ENCODE results near the gene GNG7. TPM values are rescaled to one million over a fixed set of nuclear protein-coding genes. Genes with fewer than 3 reads are reported as not detected.
A peak's percentile ranks its signal among the peaks of the same experiment; 100 is the strongest.
"Not testable (repeated sequence)": the region's sequence is repeated elsewhere in the genome, so short reads cannot be mapped to it uniquely, and the experiment has no call there.

The GNG7 gene
- total RNA-seq, 4 donors from 2014 or later = 4.7 to 15.6 (median 9.2) TPM

DNA sequence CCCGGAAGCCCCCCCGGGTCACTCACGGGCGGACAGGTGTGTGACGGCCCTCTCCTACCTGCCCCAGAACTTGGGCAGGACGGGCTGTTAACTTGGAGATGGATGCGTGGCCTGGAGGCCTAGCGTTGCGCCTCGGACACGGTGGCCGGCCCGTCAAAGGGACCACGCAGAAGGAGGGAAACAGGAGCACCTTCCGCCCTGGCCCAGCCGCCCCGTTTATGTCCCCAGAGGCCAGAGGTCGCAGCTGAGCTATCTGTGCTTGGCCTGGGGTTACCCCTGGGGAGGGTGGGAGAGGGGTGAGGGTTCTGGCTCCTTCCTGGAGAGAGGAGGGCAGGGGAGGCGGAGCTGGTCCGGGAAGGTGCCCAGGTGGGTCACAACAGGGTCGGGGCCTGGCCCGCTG, 190.9 kb downstream of the GNG7 start:
- Histone ChIP-seq H3K4me3 (no peak overlapping the region), H3K27me3 (no peaks in the 10 kb centered on the region), H3K9me3 (no peaks in the 10 kb centered on the region), H3K4me1 (peaks cover 0 to 5% (median 0%) of the 10 kb centered on the region in 3 donors), H3K36me3 (no peaks in the 10 kb centered on the region), H3K27ac (no peak overlapping the region)
- no CpG with 5 or more reads among the region's 22 CpGs for WGBS, 2 donors (ENCODE audit: low coverage in 1 of 2)
- no peak for ATAC-seq
- TF ChIP-seq POLR2A (IDR thresholded peaks at IDR 0.05) = no peak
- no peak for TF ChIP-seq EP300 (IDR thresholded peaks at IDR 0.05)
- no peak for TF ChIP-seq POLR2AphosphoS5 (IDR thresholded peaks at IDR 0.05)
- TF ChIP-seq, protein P1, sequence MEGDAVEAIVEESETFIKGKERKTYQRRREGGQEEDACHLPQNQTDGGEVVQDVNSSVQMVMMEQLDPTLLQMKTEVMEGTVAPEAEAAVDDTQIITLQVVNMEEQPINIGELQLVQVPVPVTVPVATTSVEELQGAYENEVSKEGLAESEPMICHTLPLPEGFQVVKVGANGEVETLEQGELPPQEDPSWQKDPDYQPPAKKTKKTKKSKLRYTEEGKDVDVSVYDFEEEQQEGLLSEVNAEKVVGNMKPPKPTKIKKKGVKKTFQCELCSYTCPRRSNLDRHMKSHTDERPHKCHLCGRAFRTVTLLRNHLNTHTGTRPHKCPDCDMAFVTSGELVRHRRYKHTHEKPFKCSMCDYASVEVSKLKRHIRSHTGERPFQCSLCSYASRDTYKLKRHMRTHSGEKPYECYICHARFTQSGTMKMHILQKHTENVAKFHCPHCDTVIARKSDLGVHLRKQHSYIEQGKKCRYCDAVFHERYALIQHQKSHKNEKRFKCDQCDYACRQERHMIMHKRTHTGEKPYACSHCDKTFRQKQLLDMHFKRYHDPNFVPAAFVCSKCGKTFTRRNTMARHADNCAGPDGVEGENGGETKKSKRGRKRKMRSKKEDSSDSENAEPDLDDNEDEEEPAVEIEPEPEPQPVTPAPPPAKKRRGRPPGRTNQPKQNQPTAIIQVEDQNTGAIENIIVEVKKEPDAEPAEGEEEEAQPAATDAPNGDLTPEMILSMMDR (IDR thresholded peaks at IDR 0.05) = no peak

DNA sequence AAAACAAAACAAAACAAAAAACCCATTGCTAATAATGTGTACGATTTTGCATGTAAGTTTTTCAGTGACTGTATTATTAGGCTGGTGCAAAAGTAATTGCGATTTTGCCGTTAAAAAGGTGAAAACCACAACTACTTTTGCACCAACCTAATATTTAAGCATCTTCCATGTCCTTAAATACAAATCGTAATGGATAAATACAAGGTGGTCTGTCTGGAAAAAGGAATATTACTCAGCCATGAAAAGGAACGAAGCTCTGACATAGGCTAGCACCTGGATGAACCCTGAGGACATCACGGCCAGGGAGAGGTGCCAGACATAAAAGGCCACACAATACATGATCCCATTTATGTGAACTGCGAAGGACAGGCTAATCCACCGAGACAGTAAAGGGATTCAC, 193.4 kb downstream of the GNG7 start:
- Histone ChIP-seq H3K4me1 (peaks cover 0 to 5% (median 0%) of the 10 kb centered on the region in 3 donors), H3K9me3 (no peaks in the 10 kb centered on the region), H3K27me3 (no peaks in the 10 kb centered on the region), H3K27ac (no peak overlapping the region), H3K36me3 (no peaks in the 10 kb centered on the region), H3K4me3 (no peak overlapping the region)
- ATAC-seq = no peak
- TF ChIP-seq POLR2A (IDR thresholded peaks at IDR 0.05) = no peak
- TF ChIP-seq, protein P1 (IDR thresholded peaks at IDR 0.05) = no peak
- TF ChIP-seq EP300 (IDR thresholded peaks at IDR 0.05) = no peak
- WGBS, 2 donors (ENCODE audit: low coverage in 1 of 2) = 91% methylated on average over 8 of the region's 8 CpGs

DNA sequence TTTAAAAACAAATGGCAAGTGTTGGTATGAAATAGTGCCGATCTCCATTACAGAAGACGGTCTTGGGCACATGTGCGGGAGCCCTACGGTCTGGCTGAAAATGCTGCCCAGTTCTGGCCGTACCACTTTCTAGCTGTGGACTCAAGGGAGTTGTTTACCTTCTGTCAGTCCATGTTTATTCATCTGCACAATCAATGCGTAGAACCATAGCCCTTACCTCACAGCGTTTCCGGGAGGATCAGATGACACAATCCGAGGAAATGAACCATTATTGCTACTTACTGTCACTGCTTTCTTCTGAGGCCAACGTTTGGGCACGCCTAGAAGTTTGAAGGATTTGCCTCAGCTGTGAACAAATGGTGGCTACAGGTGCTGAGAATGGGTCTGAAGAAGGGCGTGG, 195.4 kb downstream of the GNG7 start:
- Histone ChIP-seq H3K36me3 (no peaks in the 10 kb centered on the region), H3K4me1 (peaks cover 0 to 5% (median 0%) of the 10 kb centered on the region in 3 donors), H3K27ac (no peak overlapping the region), H3K27me3 (no peaks in the 10 kb centered on the region), H3K9me3 (no peaks in the 10 kb centered on the region), H3K4me3 (no peak overlapping the region)
- 11 to 24% methylated on average over 10 of the region's 12 CpGs for WGBS, 2 donors (ENCODE audit: low coverage in 1 of 2)
- TF ChIP-seq POLR2AphosphoS5 (IDR thresholded peaks at IDR 0.05) (peak; percentile 66), EP300 (IDR thresholded peaks at IDR 0.05) (no peak)
- peak; percentile 43 for ATAC-seq

DNA sequence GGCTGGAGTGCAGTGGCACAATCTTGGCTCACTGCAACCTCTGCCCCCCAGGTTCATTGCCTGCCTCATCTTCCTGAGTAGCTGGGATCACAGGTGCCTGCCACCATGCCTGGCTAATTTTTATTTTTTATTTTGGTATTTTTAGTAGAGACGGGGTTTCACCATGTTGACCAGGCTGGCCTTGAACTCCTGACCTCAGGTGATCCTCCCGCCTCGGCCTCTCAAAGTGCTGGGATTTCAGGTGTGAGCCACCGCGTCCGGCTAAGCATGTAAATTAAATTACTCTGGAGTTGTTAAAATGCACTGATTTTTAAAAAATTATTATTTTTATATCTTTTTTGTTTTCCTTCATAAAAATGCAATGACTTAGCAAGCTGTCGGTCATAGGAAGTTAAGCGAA, 195.8 kb downstream of the GNG7 start:
- H3K36me3 ChIP-seq, H3K9me3 ChIP-seq, H3K27ac ChIP-seq, H3K4me1 ChIP-seq, H3K4me3 ChIP-seq, H3K27me3 ChIP-seq, ATAC-seq: not testable (repeated sequence)
- 74 to 79% methylated on average over 8 of the region's 8 CpGs for WGBS, 2 donors (ENCODE audit: low coverage in 1 of 2)

DNA sequence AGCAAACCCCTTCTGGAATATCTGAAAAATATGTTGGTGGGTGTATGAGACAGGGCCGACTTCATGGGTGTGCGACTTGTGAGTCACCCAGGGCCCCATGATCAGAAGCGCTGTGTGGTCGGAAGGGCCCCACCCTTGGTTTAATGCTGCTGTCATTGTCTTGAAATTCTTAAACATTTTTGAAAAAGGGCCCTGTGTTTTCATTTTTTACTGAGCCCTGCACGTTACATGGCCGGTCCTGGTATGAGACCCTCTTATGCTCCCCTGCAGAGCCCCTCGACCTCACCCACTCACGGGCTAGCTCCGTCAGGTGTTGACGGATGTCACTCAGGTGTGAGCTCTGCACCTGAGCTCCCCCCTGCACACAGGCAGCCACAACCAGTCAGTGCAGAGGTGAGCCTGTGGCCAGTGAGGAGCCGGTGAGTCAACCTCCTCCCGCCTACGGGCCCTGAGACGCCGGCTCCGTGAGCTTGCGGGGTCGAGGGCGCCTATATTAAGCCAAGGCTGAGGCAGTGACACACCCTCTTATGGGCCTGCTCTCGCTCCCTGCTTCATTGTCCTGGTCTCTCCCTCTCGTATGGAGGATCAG, 198.9 kb downstream of the GNG7 start:
- H3K4me3 ChIP-seq = no peak overlapping the region
- ATAC-seq = peak; percentile 31
- H3K4me1 ChIP-seq = peaks cover 0 to 5% (median 0%) of the 10 kb centered on the region in 3 donors
- no peaks in the 10 kb centered on the region for H3K27me3 ChIP-seq
- no peaks in the 10 kb centered on the region for H3K36me3 ChIP-seq
- 26 to 57% methylated on average over 4 of the region's 21 CpGs for WGBS, 2 donors (ENCODE audit: low coverage in 1 of 2)
- no peak overlapping the region for H3K27ac ChIP-seq
- H3K9me3 ChIP-seq = no peaks in the 10 kb centered on the region
- TF ChIP-seq EP300 (IDR thresholded peaks at IDR 0.05) = no peak
- TF ChIP-seq POLR2A (IDR thresholded peaks at IDR 0.05) = no peak
- TF ChIP-seq, protein P1 (IDR thresholded peaks at IDR 0.05) = no peak
- no peak for TF ChIP-seq POLR2AphosphoS5 (IDR thresholded peaks at IDR 0.05)

DNA sequence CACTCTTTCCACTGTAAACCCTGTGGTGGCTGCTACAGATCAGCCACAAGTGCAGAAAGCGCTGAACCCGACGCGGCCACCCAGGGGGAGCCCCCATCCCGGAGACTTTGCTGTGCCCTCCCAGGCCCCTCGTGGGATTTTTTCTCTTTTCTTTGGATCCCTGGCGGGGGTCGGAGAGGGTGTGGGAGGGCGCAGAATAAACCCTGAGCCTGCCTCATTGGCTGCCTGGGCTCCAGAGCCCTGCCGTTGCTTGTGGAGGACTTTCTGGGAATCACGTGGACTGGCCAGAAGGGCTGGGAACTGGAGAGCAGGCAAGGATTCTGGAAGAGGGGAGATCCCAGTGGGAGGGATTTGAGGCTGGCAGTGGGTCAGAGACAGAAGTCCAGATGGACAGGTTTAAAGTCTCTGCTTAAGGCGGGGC, 201.6 kb downstream of the GNG7 start:
- Histone ChIP-seq H3K27ac (no peak overlapping the region), H3K27me3 (no peaks in the 10 kb centered on the region), H3K4me3 (no peak overlapping the region), H3K9me3 (no peaks in the 10 kb centered on the region), H3K4me1 (peaks cover 0 to 5% (median 4%) of the 10 kb centered on the region in 3 donors), H3K36me3 (no peaks in the 10 kb centered on the region)
- WGBS, 2 donors (ENCODE audit: low coverage in 1 of 2) = 40% methylated on average over 1 of the region's 12 CpGs; no CpG with 5 or more reads in 1 of the 2 donors
- TF ChIP-seq POLR2AphosphoS5 (IDR thresholded peaks at IDR 0.05) = no peak
- TF ChIP-seq EP300 (IDR thresholded peaks at IDR 0.05) = no peak
- TF ChIP-seq POLR2A (IDR thresholded peaks at IDR 0.05) = no peak
- TF ChIP-seq, protein P1 (IDR thresholded peaks at IDR 0.05) = no peak
- ATAC-seq = peak; percentile 26
